Smooth muscle cell (in vitro differentiated cells): ENCODE data around the gene PRAMEF8. TPM values are rescaled to one million over a fixed set of nuclear protein-coding genes. Genes with fewer than 3 reads are reported as not detected.
"Not testable (repeated sequence)": the region's sequence is repeated elsewhere in the genome, so short reads cannot be mapped to it uniquely, and the experiment has no call there.

ENCODE experiments used
- DNase-seq: peaks from one replicate; lab custom pipeline; 2025; ENCODE audit not compliant: unreplicated experiment; lab: John Stamatoyannopoulos, UW
- H2AFZ ChIP-seq: fragments of 200-600 bp; sonication (generic); 2 replicates; pipeline ENCODE4 v1.6.0; 2016; ENCODE audit warnings: antibody characterized with exemption, low read depth, mild to moderate bottlenecking
- H3F3A ChIP-seq: fragments of 200-600 bp; sonication (generic); 2 replicates; pipeline ENCODE4 v1.6.0; 2017; ENCODE audit warnings: antibody characterized with exemption, low read depth
- H3K27ac ChIP-seq: fragments of 200-600 bp; sonication (generic); 2 replicates; pipeline ENCODE4 v1.5.1; 2016; ENCODE audit warnings: low read depth, mild to moderate bottlenecking
- H3K27me3 ChIP-seq: fragments of 200-600 bp; sonication (generic); 2 replicates; pipeline ENCODE4 v1.6.1; 2016; ENCODE audit warnings: low read depth, mild to moderate bottlenecking
- H3K36me3 ChIP-seq: fragments of 200-600 bp; sonication (generic); 2 replicates; pipeline ENCODE4 v1.5.1; 2016; ENCODE audit warnings: low read depth
- H3K4me1 ChIP-seq: fragments of 200-600 bp; sonication (generic); 2 replicates; pipeline ENCODE4 v1.5.1; 2016; ENCODE audit warnings: low read depth
- H3K4me2 ChIP-seq: fragments of 200-600 bp; sonication (generic); 2 replicates; pipeline ENCODE4 v1.6.0; 2016; ENCODE audit warnings: mild to moderate bottlenecking
- H3K4me3 ChIP-seq: fragments of 200-600 bp; sonication (generic); 2 replicates; pipeline ENCODE4 v1.5.1; 2016; ENCODE audit warnings: mild to moderate bottlenecking
- H3K79me2 ChIP-seq: fragments of 200-600 bp; sonication (generic); 2 replicates; pipeline ENCODE4 v1.6.0; 2016; ENCODE audit warnings: low read depth, mild to moderate bottlenecking
- H3K9ac ChIP-seq: fragments of 200-600 bp; sonication (generic); 2 replicates; pipeline ENCODE4 v1.6.0; 2016; ENCODE audit warnings: low read depth
- H3K9me3 ChIP-seq: fragments of 200-600 bp; sonication (generic); replicated peaks from 2 replicates; pipeline ENCODE4 v1.5.1; 2016; ENCODE audit warnings: low read depth
- H4K20me1 ChIP-seq: fragments of 200-600 bp; sonication (generic); 2 replicates; pipeline ENCODE4 v1.6.0; 2016; ENCODE audit warnings: low read depth
- WGBS: methylation state at CpG from one replicate; pipeline ENCODE4 v1.1.7; 2016; ENCODE audit warnings: low lambda C conversion rate; 5-methylcytosine and 5-hydroxymethylcytosine counted together
- polyA plus RNA-seq: library from polyadenylated mRNA; unstranded; fragments of >200 nt; fragmentation: Nextera tagmentation; extraction: Ambion mirVana; gene quantifications from 2 replicates; pipeline ENCODE4 v1.2.1, GENCODE V29; 2016
- total RNA-seq: library from RNA; depleted of rRNA; stranded (reverse); fragments of >200 nt; gene quantifications from 2 replicates; pipeline ENCODE4 v1.2.3, GENCODE V29; 2014

Gene PRAMEF8
- total RNA-seq = not detected in 2 replicates
- polyA plus RNA-seq = not detected in 2 replicates

GRCh38 chr1:13285037-13285436 is at the start of gene PRAMEF8:
TSS of gene PRAMEF8 (minus strand) at chr1:13285137. CDS start at chr1:13284091, 1,046 bp downstream.
- H3K36me3 ChIP-seq = not testable (repeated sequence)
- WGBS = no CpG with 5 or more reads among the region's 1 CpG

GRCh38 chr1:13315281-13315680 is 30.3 kb upstream of the PRAMEF8 start, which contains the start of gene PRAMEF15:
TSS of gene PRAMEF15 (plus strand) at chr1:13315581. CDS start at chr1:13318408, 2,827 bp downstream.
- H3K4me3 ChIP-seq, DNase-seq, H3K9ac ChIP-seq, H3K27ac ChIP-seq, H3K4me2 ChIP-seq, H3K79me2 ChIP-seq, H3K36me3 ChIP-seq, H3K4me1 ChIP-seq, H3K27me3 ChIP-seq, H3F3A ChIP-seq, H4K20me1 ChIP-seq, H3K9me3 ChIP-seq, H2AFZ ChIP-seq: not testable (repeated sequence)
- WGBS = 61% methylated on average over 4 of the region's 4 CpGs

More at GRCh38 chr1:13285037-13285436, at the start of gene PRAMEF8:
- not testable (repeated sequence) for H3K4me1 ChIP-seq, H3K27me3 ChIP-seq, H3K9me3 ChIP-seq, H3F3A ChIP-seq, H3K9ac ChIP-seq, H2AFZ ChIP-seq, H3K27ac ChIP-seq, H3K79me2 ChIP-seq, DNase-seq, H3K4me2 ChIP-seq, H3K4me3 ChIP-seq, H4K20me1 ChIP-seq

- H3K36me3 ChIP-seq, H3K4me1 ChIP-seq, H3K27me3 ChIP-seq, H3K4me2 ChIP-seq, H3K4me3 ChIP-seq, H4K20me1 ChIP-seq, H2AFZ ChIP-seq, H3K9me3 ChIP-seq, H3F3A ChIP-seq, H3K9ac ChIP-seq, H3K79me2 ChIP-seq, DNase-seq, H3K27ac ChIP-seq: not testable (repeated sequence)
- no CpG with 5 or more reads among the region's 1 CpG for WGBS
Measured at GRCh38 chr1:13303239-13303638, 18.3 kb upstream of the PRAMEF8 start, which contains the start of gene PRAMEF33. TSS of gene PRAMEF33 (plus strand) at chr1:13303539. CDS start at chr1:13305955, 2,416 bp downstream.

- not testable (repeated sequence) for H3K9ac ChIP-seq, H3K79me2 ChIP-seq, H3F3A ChIP-seq, H4K20me1 ChIP-seq, H3K27ac ChIP-seq, H3K4me3 ChIP-seq, DNase-seq, H2AFZ ChIP-seq, H3K4me1 ChIP-seq, H3K36me3 ChIP-seq, H3K27me3 ChIP-seq, H3K9me3 ChIP-seq, H3K4me2 ChIP-seq
Measured at GRCh38 chr1:13302197-13302596, 17.3 kb upstream of the PRAMEF8 start.

GRCh38 chr1:13298699-13299098 is 13.8 kb upstream of the PRAMEF8 start:
- H2AFZ ChIP-seq, H3K4me3 ChIP-seq, H3F3A ChIP-seq, H3K27me3 ChIP-seq, H3K36me3 ChIP-seq, DNase-seq, H3K9ac ChIP-seq, H3K27ac ChIP-seq, H4K20me1 ChIP-seq, H3K79me2 ChIP-seq, H3K9me3 ChIP-seq, H3K4me2 ChIP-seq, H3K4me1 ChIP-seq: not testable (repeated sequence)
- WGBS = 92% methylated on average over 14 of the region's 27 CpGs

- H3F3A ChIP-seq, DNase-seq, H3K4me2 ChIP-seq, H2AFZ ChIP-seq, H3K27ac ChIP-seq, H3K27me3 ChIP-seq, H3K4me1 ChIP-seq, H4K20me1 ChIP-seq, H3K4me3 ChIP-seq, H3K9ac ChIP-seq, H3K79me2 ChIP-seq, H3K36me3 ChIP-seq, H3K9me3 ChIP-seq: not testable (repeated sequence)
- WGBS = 79% methylated on average over 3 of the region's 5 CpGs
Measured at GRCh38 chr1:13297216-13297931, 12.4 kb upstream of the PRAMEF8 start.

- H3K4me1 ChIP-seq, H3K4me3 ChIP-seq, H4K20me1 ChIP-seq, H3K4me2 ChIP-seq, H3K36me3 ChIP-seq, H3K9me3 ChIP-seq, H3K27ac ChIP-seq, H3F3A ChIP-seq, DNase-seq, H2AFZ ChIP-seq, H3K27me3 ChIP-seq, H3K79me2 ChIP-seq, H3K9ac ChIP-seq: not testable (repeated sequence)
- WGBS = 73% methylated on average over 2 of the region's 3 CpGs
Measured at GRCh38 chr1:13289030-13289429, 4.1 kb upstream of the PRAMEF8 start.

- H3F3A ChIP-seq, H3K79me2 ChIP-seq, H3K27ac ChIP-seq, H3K9me3 ChIP-seq, H3K4me1 ChIP-seq, H3K4me2 ChIP-seq, H3K27me3 ChIP-seq, DNase-seq, H3K9ac ChIP-seq, H3K4me3 ChIP-seq, H4K20me1 ChIP-seq, H2AFZ ChIP-seq, H3K36me3 ChIP-seq: not testable (repeated sequence)
- 80% methylated on average over 3 of the region's 3 CpGs for WGBS
Measured at GRCh38 chr1:13279617-13280016, 5.3 kb downstream of the PRAMEF8 start.
